Left lung (tissue), 10 donors: Measurements from ENCODE around the gene PPP2R2C. TPM values are rescaled to one million over a fixed set of nuclear protein-coding genes. Genes with fewer than 3 reads are reported as not detected.

ENCODE experiments used
- ATAC-seq: fragments of 200-7000 bp; cut with Tn5 transposase; one replicate; pipeline ENCODE4 v1.9.1; 2020; ENCODE audit warnings: moderate library complexity
- DNase-seq, 4 donors: peaks; one replicate each; pipeline ENCODE4 v3.0.0-alpha.2; 2013 to 2020
- H3K27ac ChIP-seq, 2 donors: fragments of 200-600 bp; sonication (generic) in 1 of 2; one replicate each; pipeline versions ENCODE4 v1.5.0 to v1.8.0; 2020 to 2021
- H3K27me3 ChIP-seq, 2 donors: fragments of 200-600 bp; sonication (generic) in 1 of 2; one replicate each; pipeline versions ENCODE4 v1.5.0 to v1.8.0; 2020 to 2021
- H3K36me3 ChIP-seq, 2 donors: fragments of 200-600 bp; sonication (generic) in 1 of 2; one replicate each; pipeline versions ENCODE4 v1.5.0 to v1.8.0; 2020 to 2021
- H3K4me1 ChIP-seq, 2 donors: fragments of 200-600 bp; one replicate each; pipeline ENCODE4 v1.8.0; 2021
- H3K4me3 ChIP-seq, 2 donors: fragments of 200-600 bp; sonication (generic) in 1 of 2; one replicate each; pipeline versions ENCODE4 v1.5.0 to v1.8.0; 2020 to 2021; ENCODE audit warnings: mild to moderate bottlenecking in 1 of 2
- H3K9me3 ChIP-seq, 2 donors: fragments of 200-600 bp; sonication (generic) in 1 of 2; one replicate each; pipeline versions ENCODE4 v1.5.0 to v1.8.0; 2020 to 2021
- intact Hi-C, 2 donors: fragments of 100-400 bp; cut with DNase I; formaldehyde crosslinking; loops; one replicate each; pipeline versions ENCODE4 v1.11.2 to v1.14.2; 2022
- polyA plus RNA-seq, 6 donors: library from polyadenylated mRNA; unstranded; fragments of 120-200 nt; gene quantifications; one replicate each; pipeline ENCODE4 v1.2.1, GENCODE V29; 2013; ENCODE audit not compliant: insufficient read length in 6 of 6
- total RNA-seq, 2 donors: library from RNA; stranded (reverse); fragmentation: NEBNext Ultra II Directional; extraction: Animal tissue kit (Norgen Biotek cat#: 25700); gene quantifications; one replicate each; pipeline ENCODE4 v1.2.1, GENCODE V29; 2021
- TF ChIP-seq, protein P1 (sequence below), 2 donors: fragments of 200-600 bp; sonication (generic) in 1 of 2; IDR thresholded peaks; one replicate each; pipeline versions ENCODE4 v1.5.0 to v1.8.0; 2021; ENCODE audit warnings: antibody characterized with exemption in 2 of 2
- donor health status: DM: no; HTN: yes; CAD: no.
- donor health status: DM: no; HTN: no; CAD: no.

PPP2R2C gene
- total and polyA plus RNA-seq, 8 donors, result 0.29 to 0.50 (median 0.43) TPM; not detected in 1

DNA sequence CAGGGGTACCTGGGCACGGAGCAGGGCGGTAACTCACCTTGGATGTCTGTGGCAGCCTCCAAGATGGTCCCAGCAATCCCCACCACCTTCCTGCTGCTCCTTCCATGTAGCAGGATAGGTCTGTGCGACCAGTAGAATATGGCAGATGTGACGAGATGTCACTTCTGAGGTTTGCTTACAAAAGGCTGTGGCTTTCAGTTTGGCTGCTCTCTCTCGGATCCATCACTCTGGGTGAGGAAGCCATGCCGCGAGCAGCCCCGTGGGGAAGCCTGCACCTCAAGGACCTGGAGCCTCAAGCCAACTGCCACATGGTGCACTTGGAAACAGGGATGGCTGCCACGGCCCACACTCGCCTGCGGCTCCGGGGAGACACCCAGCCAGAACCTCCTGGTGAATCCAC, 165.2 kb downstream of the PPP2R2C start:
- intact Hi-C loops, result no loop called here
- Histone ChIP-seq H3K27me3 (peaks cover 11 to 54% of the 10 kb centered on the region in 2 donors), H3K27ac (no peak overlapping the region), H3K4me3 (no peak overlapping the region), H3K9me3 (peaks cover 0 to 2% of the 10 kb centered on the region in 2 donors), H3K36me3 (peaks cover 0 to 22% of the 10 kb centered on the region in 2 donors), H3K4me1 (no peaks in the 10 kb centered on the region)
- TF ChIP-seq, protein P1, sequence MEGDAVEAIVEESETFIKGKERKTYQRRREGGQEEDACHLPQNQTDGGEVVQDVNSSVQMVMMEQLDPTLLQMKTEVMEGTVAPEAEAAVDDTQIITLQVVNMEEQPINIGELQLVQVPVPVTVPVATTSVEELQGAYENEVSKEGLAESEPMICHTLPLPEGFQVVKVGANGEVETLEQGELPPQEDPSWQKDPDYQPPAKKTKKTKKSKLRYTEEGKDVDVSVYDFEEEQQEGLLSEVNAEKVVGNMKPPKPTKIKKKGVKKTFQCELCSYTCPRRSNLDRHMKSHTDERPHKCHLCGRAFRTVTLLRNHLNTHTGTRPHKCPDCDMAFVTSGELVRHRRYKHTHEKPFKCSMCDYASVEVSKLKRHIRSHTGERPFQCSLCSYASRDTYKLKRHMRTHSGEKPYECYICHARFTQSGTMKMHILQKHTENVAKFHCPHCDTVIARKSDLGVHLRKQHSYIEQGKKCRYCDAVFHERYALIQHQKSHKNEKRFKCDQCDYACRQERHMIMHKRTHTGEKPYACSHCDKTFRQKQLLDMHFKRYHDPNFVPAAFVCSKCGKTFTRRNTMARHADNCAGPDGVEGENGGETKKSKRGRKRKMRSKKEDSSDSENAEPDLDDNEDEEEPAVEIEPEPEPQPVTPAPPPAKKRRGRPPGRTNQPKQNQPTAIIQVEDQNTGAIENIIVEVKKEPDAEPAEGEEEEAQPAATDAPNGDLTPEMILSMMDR (IDR thresholded peaks at IDR 0.05), result no peak
- DNase-seq (no peak), ATAC-seq (no peak)

DNA sequence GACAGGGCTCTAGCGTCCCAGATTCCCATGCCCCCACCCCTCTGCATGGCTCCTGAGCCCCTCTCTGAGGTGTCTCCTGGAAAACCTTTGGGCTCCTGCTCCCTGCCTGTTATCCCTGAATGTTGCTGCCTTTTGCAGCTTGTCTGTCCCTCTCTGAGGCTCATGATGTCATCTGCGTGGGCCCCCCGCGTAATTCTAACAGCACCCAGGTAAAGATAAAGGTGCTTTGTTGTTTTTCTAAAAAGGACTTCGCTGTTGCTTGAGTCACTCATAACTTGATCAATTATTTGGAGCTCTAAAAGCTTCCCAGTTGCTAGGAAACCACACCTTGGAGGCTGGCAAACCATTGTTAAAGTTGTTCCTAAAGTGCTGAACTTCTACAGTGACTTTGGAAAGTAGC, 166.1 kb downstream of the PPP2R2C start:
- DNase-seq, result no peak

DNA sequence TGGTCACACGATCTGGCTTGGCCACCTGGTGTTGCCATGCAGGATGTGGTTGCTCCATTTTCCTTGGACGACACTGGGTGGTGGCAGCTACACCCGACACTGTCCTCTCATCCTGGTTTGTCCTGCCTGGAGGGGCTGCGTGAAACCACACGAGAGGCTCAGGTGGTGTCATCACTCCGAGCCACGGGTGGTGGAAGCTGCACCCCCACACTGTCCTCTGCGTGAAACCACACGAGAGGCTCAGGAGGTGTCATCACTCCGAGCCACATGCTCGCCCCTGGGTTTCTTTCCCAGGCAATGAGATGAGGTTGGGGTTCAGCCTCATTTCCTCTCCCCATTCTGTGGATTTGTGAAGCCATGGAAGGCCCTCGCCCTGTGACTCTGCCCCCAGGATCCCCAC, 168.5 kb downstream of the PPP2R2C start:
- no peak overlapping the region for H3K4me3 ChIP-seq
- no peaks in the 10 kb centered on the region for H3K4me1 ChIP-seq
- intact Hi-C loops, result no loop called here
- H3K9me3 ChIP-seq, result peaks cover 0 to 2% of the 10 kb centered on the region in 2 donors
- DNase-seq, result no peak
- ATAC-seq, result no peak
- H3K27ac ChIP-seq, result no peak overlapping the region
- H3K27me3 ChIP-seq, result peaks cover 3 to 24% of the 10 kb centered on the region in 2 donors
- TF ChIP-seq, protein P1 (IDR thresholded peaks at IDR 0.05), result no peak
- H3K36me3 ChIP-seq, result peaks cover 0 to 45% of the 10 kb centered on the region in 2 donors

More for the DNA sequence above, 166.1 kb downstream of the PPP2R2C start:
- TF ChIP-seq, protein P1 (IDR thresholded peaks at IDR 0.05), result no peak
- no peak overlapping the region for H3K27ac ChIP-seq
- no peaks in the 10 kb centered on the region for H3K4me1 ChIP-seq
- peaks cover 11 to 48% of the 10 kb centered on the region in 2 donors for H3K27me3 ChIP-seq
- intact Hi-C loops, result no loop called here
- H3K4me3 ChIP-seq, result no peak overlapping the region
- H3K9me3 ChIP-seq, result peaks cover 0 to 2% of the 10 kb centered on the region in 2 donors
- peaks cover 0 to 31% of the 10 kb centered on the region in 2 donors for H3K36me3 ChIP-seq
- no peak for ATAC-seq

DNA sequence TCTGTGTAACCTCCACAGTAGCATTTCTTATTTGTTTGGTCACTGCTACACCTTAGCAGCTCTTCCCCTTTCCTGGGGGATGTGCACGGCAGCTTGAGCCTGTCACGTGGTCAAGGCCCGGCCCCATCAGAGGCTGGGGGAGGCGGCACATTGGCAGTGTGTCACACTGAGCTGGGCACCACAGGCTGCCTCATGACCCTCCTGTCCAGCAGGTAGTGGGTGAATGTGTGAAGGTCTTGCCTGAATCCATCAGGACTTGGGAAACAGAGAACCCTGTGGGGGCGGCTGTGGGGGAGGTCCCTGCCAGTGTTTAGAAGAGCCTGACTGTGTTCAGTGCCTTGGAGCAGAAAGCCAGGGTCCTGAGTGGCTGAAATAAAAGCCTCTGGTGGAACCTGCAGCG, 169.5 kb downstream of the PPP2R2C start:
- intact Hi-C loops, result no loop called here
- H3K4me1 ChIP-seq, result no peaks in the 10 kb centered on the region
- peaks cover 0 to 52% of the 10 kb centered on the region in 2 donors for H3K36me3 ChIP-seq
- no peak overlapping the region for H3K4me3 ChIP-seq
- TF ChIP-seq, protein P1 (IDR thresholded peaks at IDR 0.05), result no peak
- H3K9me3 ChIP-seq, result no peaks in the 10 kb centered on the region
- peaks cover 0 to 13% of the 10 kb centered on the region in 2 donors for H3K27me3 ChIP-seq
- H3K27ac ChIP-seq, result no peak overlapping the region
- ATAC-seq, result no peak
- peak in 1 of 4 donors; percentile 55 for DNase-seq

DNA sequence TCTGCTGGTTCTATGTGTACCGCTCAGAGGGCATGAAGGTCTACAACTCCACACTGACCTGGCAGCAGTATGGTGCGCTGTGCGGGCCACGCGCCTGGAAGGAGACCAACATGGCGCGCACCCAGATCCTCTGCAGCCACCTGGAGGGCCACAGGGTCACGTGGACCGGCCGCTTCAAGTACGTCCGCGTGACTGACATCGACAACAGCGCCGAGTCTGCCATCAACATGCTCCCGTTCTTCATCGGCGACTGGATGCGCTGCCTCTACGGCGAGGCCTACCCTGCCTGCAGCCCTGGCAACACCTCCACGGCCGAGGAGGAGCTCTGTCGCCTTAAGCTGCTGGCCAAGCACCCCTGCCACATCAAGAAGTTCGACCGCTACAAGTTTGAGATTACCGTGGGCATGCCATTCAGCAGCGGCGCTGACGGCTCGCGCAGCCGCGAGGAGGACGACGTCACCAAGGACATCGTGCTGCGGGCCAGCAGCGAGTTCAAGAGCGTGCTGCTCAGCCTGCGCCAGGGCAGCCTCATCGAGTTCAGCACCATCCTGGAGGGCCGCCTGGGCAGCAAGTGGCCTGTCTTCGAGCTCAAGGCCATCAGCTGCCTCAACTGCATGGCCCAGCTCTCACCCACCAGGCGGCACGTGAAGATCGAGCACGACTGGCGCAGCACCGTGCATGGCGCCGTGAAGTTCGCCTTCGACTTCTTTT, 170.5 kb downstream of the PPP2R2C start:
- DNase-seq (peak in 1 of 4 donors; percentile 70), ATAC-seq (no peak)
- H3K9me3 ChIP-seq, result no peaks in the 10 kb centered on the region
- intact Hi-C loops, result no loop called here
- H3K27ac ChIP-seq, result no peak overlapping the region
- no peaks in the 10 kb centered on the region for H3K4me1 ChIP-seq
- no peak overlapping the region for H3K4me3 ChIP-seq
- peaks cover 0 to 61% of the 10 kb centered on the region in 2 donors for H3K36me3 ChIP-seq
- TF ChIP-seq, protein P1 (IDR thresholded peaks at IDR 0.05), result no peak
- H3K27me3 ChIP-seq, result peaks cover 0 to 4% of the 10 kb centered on the region in 2 donors
